Fibroblast of mammary gland (primary cell): ENCODE results near the gene AVPR1B.
A peak's percentile ranks its signal among the peaks of the same experiment; 100 is the strongest.

Experiments
- DNase-seq: peaks from one replicate; pipeline ENCODE4 v3.0.0-alpha.2; 2010; ENCODE audit warnings: low read depth
- H3K4me3 ChIP-seq: 2 replicates; pipeline ENCODE4 v1.5.1; 2011; ENCODE audit warnings: low read depth, mild to moderate bottlenecking, low read length, moderate library complexity; ENCODE audit not compliant: control insufficient read depth
- CTCF ChIP-seq: conservative IDR thresholded peaks from 2 replicates; pipeline ENCODE4 v1.5.1; 2011; ENCODE audit warnings: low read depth, low read length, inconsistent platforms; ENCODE audit not compliant: control insufficient read depth, insufficient read depth

AVPR1B gene

GRCh38 chr1:206075786-206076755 is 41.1 kb downstream of the AVPR1B start:
- TF ChIP-seq CTCF, result no peak
- peak; percentile 55 for DNase-seq
- no peak overlapping the region for H3K4me3 ChIP-seq

GRCh38 chr1:206074839-206075238 is 42.3 kb downstream of the AVPR1B start:
- no peak for TF ChIP-seq CTCF
- no peak overlapping the region for H3K4me3 ChIP-seq
- DNase-seq, result no peak

GRCh38 chr1:206070627-206071304 is 46.4 kb downstream of the AVPR1B start:
- H3K4me3 ChIP-seq, result no peak overlapping the region
- DNase-seq, result no peak
- TF ChIP-seq CTCF, result no peak

GRCh38 chr1:206068314-206068713 is 48.9 kb downstream of the AVPR1B start:
- no peak for TF ChIP-seq CTCF
- DNase-seq, result no peak
- no peak overlapping the region for H3K4me3 ChIP-seq

GRCh38 chr1:206067486-206068227 is 49.5 kb downstream of the AVPR1B start:
- no peak for TF ChIP-seq CTCF
- DNase-seq, result peak; percentile 34
- H3K4me3 ChIP-seq, result no peak overlapping the region

GRCh38 chr1:206066479-206067171 is 50.6 kb downstream of the AVPR1B start:
- DNase-seq, result no peak
- no peak overlapping the region for H3K4me3 ChIP-seq
- no peak for TF ChIP-seq CTCF
